CD4-positive, alpha-beta T cell (primary cell): Measurements from ENCODE around the gene MMAB. TPM values are rescaled to one million over a fixed set of nuclear protein-coding genes. Genes with fewer than 3 reads are reported as not detected.

Source experiments
- ATAC-seq: fragments of 200-7000 bp; cut with Tn5 transposase; one replicate; pipeline ENCODE4 v1.10.0; 2022; ENCODE audit warnings: mild to moderate bottlenecking; ENCODE audit not compliant: poor library complexity
- CTCF ChIA-PET: fragments of 350-600 bp; sonication (Branson Sonifier 250); formaldehyde crosslinking; loops from one replicate; lab custom pipeline; 2021; ENCODE audit warnings: antibody characterized with exemption, inconsistent platforms; lab: Charles Lee
- POLR2A ChIA-PET: fragments of 350-600 bp; sonication (Branson Sonifier 250); formaldehyde crosslinking; loops from one replicate; lab custom pipeline; 2021; ENCODE audit warnings: antibody characterized with exemption, inconsistent platforms; lab: Charles Lee
- DNase-seq, 14 experiments: peaks; one replicate each; pipeline ENCODE4 v3.0.0-alpha.2; 2013 to 2020; ENCODE audit warnings: mixed read lengths in 2 of 14
- H3K27ac ChIP-seq, 2 donors: one replicate each; pipeline versions ENCODE4 v1.5.1 to v1.7.0; 2013; ENCODE audit warnings: low read length in 2 of 2, low read depth in 1 of 2, mild to moderate bottlenecking in 1 of 2
- H3K27me3 ChIP-seq, 2 experiments: 1 replicate in 1 of 2; 2 replicates in 1 of 2; pipeline versions ENCODE4 v1.6.1 to v1.7.0; 2013; ENCODE audit warnings: low read length in 2 of 2, control low read depth in 1 of 2, mild to moderate bottlenecking in 1 of 2, moderate library complexity in 1 of 2; ENCODE audit not compliant: insufficient read depth in 2 of 2, control insufficient read depth in 1 of 2
- H3K36me3 ChIP-seq: one replicate; pipeline ENCODE4 v1.6.1; 2013; ENCODE audit warnings: low read length, control low read depth; ENCODE audit not compliant: insufficient read depth
- H3K4me1 ChIP-seq: one replicate; pipeline ENCODE4 v1.6.1; 2013; ENCODE audit warnings: low read length, control low read depth; ENCODE audit not compliant: insufficient read depth
- H3K4me3 ChIP-seq: one replicate; pipeline ENCODE4 v1.5.1; 2013; ENCODE audit warnings: mild to moderate bottlenecking, low read length, moderate library complexity
- H3K9me3 ChIP-seq, 2 experiments: 1 replicate in 1 of 2; 2 replicates in 1 of 2; pipeline versions ENCODE4 v1.6.1 to v1.7.0; 2013; ENCODE audit warnings: low read length in 2 of 2, mild to moderate bottlenecking in 2 of 2, control low read depth in 1 of 2, moderate library complexity in 1 of 2; ENCODE audit not compliant: control insufficient read depth in 1 of 2, insufficient read depth in 1 of 2
- H3K27ac Mint-ChIP-seq: one replicate; pipeline ENCODE4 v1.8.0; 2020; ENCODE audit warnings: mixed read lengths
- H3K27me3 Mint-ChIP-seq: one replicate; pipeline ENCODE4 v1.8.0; 2021; ENCODE audit warnings: mixed read lengths
- H3K36me3 Mint-ChIP-seq: one replicate; pipeline ENCODE4 v1.8.0; 2021; ENCODE audit warnings: low read depth, mixed read lengths
- H3K4me1 Mint-ChIP-seq: one replicate; pipeline ENCODE4 v1.8.0; 2021; ENCODE audit warnings: low read depth, mixed read lengths
- H3K4me3 Mint-ChIP-seq: one replicate; pipeline ENCODE4 v1.8.0; 2020; ENCODE audit warnings: mild to moderate bottlenecking, mixed read lengths
- H3K9me3 Mint-ChIP-seq: one replicate; pipeline ENCODE4 v1.8.0; 2020; ENCODE audit warnings: mixed read lengths
- intact Hi-C, 2 experiments: fragments of 100-400 bp; cut with DNase I in 1 of 2; cut with micrococcal nuclease in 1 of 2; formaldehyde crosslinking; loops; one replicate each; pipeline versions ENCODE4 v1.15.1 to v1.9.0; 2023 to 2025; cut with DNase I, micrococcal nuclease
- total RNA-seq, 174 experiments: library from RNA in 2 of 174; stranded (reverse) in 2 of 174; gene quantifications; one replicate each; pipeline ENCODE4 v1.2.3 and lab custom pipeline; 2021 to 2026
- TF ChIP-seq, protein P1 (sequence below): fragments of 200-600 bp; IDR thresholded peaks from one replicate; pipeline ENCODE4 v1.8.0; 2022; ENCODE audit warnings: antibody characterized with exemption, mild to moderate bottlenecking

Gene MMAB
- total RNA-seq, 2 experiments from 2014 or later: 8.6 to 9.2 TPM

DNA sequence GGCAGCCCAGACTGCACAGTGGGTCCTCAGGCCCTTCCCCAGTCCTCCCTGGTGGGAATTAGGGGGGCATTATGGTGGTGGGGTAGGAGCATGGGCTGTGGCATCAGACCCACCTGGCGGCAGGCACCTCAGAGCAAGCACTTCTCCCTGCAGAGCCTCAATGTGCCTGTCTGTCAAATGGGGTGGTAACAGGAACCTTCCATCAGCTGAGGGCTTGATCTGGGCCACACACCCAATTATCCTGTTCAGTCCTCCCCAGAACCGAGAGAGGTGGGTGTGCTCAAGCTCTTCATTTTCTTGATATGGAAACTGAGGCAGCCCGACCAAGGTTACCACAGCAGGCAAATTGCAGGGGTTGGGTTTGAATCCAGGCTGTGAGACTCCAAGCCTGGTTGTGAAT lies 38.7 kb upstream of the MMAB start:
- TF ChIP-seq, protein P1, sequence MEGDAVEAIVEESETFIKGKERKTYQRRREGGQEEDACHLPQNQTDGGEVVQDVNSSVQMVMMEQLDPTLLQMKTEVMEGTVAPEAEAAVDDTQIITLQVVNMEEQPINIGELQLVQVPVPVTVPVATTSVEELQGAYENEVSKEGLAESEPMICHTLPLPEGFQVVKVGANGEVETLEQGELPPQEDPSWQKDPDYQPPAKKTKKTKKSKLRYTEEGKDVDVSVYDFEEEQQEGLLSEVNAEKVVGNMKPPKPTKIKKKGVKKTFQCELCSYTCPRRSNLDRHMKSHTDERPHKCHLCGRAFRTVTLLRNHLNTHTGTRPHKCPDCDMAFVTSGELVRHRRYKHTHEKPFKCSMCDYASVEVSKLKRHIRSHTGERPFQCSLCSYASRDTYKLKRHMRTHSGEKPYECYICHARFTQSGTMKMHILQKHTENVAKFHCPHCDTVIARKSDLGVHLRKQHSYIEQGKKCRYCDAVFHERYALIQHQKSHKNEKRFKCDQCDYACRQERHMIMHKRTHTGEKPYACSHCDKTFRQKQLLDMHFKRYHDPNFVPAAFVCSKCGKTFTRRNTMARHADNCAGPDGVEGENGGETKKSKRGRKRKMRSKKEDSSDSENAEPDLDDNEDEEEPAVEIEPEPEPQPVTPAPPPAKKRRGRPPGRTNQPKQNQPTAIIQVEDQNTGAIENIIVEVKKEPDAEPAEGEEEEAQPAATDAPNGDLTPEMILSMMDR: no peak
- intact Hi-C loops: no loop called here
- no peak for ATAC-seq
- Mint-ChIP-seq H3K4me1 (no peaks in the 10 kb centered on the region), H3K4me3 (no peak overlapping the region), H3K36me3 (no peaks in the 10 kb centered on the region), H3K27ac (no peak overlapping the region), H3K9me3 (no peaks in the 10 kb centered on the region), H3K27me3 (peaks cover 49% of the 10 kb centered on the region)
- ChIA-PET POLR2A (no interaction called here), CTCF (no interaction called here)
- Histone ChIP-seq H3K9me3 (peaks cover 0 to 10% of the 10 kb centered on the region in 2 experiments), H3K36me3 (no peaks in the 10 kb centered on the region), H3K4me1 (no peaks in the 10 kb centered on the region), H3K27me3 (peaks cover 3 to 9% of the 10 kb centered on the region in 2 experiments), H3K27ac (no peak overlapping the region), H3K4me3 (no peak overlapping the region)
- DNase-seq: no peak

DNA sequence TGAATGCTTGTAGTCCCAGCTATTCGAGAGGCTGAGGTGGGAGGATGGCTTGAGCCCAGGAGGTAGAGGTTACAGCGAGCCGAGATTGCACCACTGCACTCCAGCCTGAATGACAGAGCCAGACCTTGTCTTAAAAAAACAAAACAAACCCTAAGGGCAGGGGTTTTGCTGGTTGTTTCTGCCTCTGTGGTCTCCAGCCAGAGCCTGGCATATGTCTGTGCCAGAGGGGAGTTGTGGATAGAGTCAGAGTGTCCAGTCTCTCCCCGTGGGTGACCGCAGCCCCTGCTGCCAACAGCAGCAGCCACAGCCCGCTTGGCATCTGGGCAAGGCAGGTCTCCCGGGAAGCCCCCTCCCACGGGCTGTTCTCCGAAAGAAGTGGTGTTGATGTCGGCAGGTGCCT lies 37.9 kb upstream of the MMAB start:
- intact Hi-C loops: no loop called here
- Mint-ChIP-seq H3K27ac (no peak overlapping the region), H3K36me3 (no peaks in the 10 kb centered on the region), H3K27me3 (peaks cover 45% of the 10 kb centered on the region), H3K9me3 (no peaks in the 10 kb centered on the region), H3K4me1 (no peaks in the 10 kb centered on the region), H3K4me3 (no peak overlapping the region)
- H3K9me3 ChIP-seq: peaks cover 0 to 10% of the 10 kb centered on the region in 2 experiments
- no peak overlapping the region for H3K27ac ChIP-seq
- no peaks in the 10 kb centered on the region for H3K4me1 ChIP-seq
- DNase-seq (no peak), ATAC-seq (no peak)
- no peaks in the 10 kb centered on the region for H3K36me3 ChIP-seq
- ChIA-PET POLR2A (no interaction called here), CTCF (no interaction called here)
- H3K4me3 ChIP-seq: no peak overlapping the region
- peaks cover 2 to 5% of the 10 kb centered on the region in 2 experiments for H3K27me3 ChIP-seq
- TF ChIP-seq, protein P1: no peak

DNA sequence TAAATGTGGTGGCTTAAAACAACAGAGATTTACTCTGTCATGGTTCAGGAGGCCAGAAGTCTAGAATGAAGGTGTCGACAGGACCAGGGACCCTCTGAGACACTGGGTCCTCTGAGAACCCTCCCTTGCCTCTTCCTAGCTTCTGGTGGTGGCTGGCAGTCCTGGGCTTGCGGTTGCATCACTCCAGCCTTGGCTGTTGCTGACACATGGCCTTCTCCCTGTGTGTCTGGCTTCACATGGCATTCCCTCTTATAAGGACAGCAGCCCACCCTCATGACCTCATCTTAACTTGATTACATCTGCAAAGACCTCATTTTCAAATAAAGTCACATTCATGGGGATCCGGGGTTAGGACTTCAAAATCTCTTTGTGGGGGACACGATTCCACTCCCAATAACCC lies 37.2 kb upstream of the MMAB start:
- intact Hi-C loops: no loop called here
- Histone ChIP-seq H3K4me3 (no peak overlapping the region), H3K27me3 (peaks cover 5% of the 10 kb centered on the region in 2 experiments), H3K27ac (no peak overlapping the region), H3K36me3 (no peaks in the 10 kb centered on the region), H3K9me3 (peaks cover 0 to 10% of the 10 kb centered on the region in 2 experiments), H3K4me1 (no peaks in the 10 kb centered on the region)
- H3K4me3 Mint-ChIP-seq: no peak overlapping the region
- no peak for DNase-seq
- no peaks in the 10 kb centered on the region for H3K36me3 Mint-ChIP-seq
- no peaks in the 10 kb centered on the region for H3K9me3 Mint-ChIP-seq
- TF ChIP-seq, protein P1: no peak
- ChIA-PET CTCF (no interaction called here), POLR2A (no interaction called here)
- peaks cover 38% of the 10 kb centered on the region for H3K27me3 Mint-ChIP-seq
- ATAC-seq: no peak
- H3K4me1 Mint-ChIP-seq: no peaks in the 10 kb centered on the region
- H3K27ac Mint-ChIP-seq: no peak overlapping the region
